Gastroesophageal sphincter (tissue), 3 donors: Measurements from ENCODE around the gene LAMB4.

Experiments used
- EP300 ChIP-seq: sonication (generic); formaldehyde crosslinking; IDR thresholded peaks from one replicate; pipeline ENCODE4 v1.6.1; 2017; ENCODE audit warnings: antibody characterized with exemption, mild to moderate bottlenecking
- POLR2A ChIP-seq, 2 donors: fragments of 450-650 bp; IDR thresholded peaks; one replicate each; pipeline ENCODE4 v1.6.1; 2017; ENCODE audit warnings: antibody characterized with exemption in 2 of 2, mild to moderate bottlenecking in 2 of 2, moderate library complexity in 1 of 2
- POLR2AphosphoS5 ChIP-seq: sonication (generic); formaldehyde crosslinking; IDR thresholded peaks from one replicate; pipeline ENCODE4 v1.6.1; 2017; ENCODE audit warnings: antibody characterized with exemption
- TF ChIP-seq, protein P1 (sequence below), 4 experiments: fragments of 200-600 bp in 2 of 4; fragments of 450-650 bp in 2 of 4; sonication (generic) in 1 of 4; IDR thresholded peaks; one replicate each; pipeline ENCODE4 v1.5.1; 2017 to 2019; ENCODE audit warnings: antibody characterized with exemption in 4 of 4, mild to moderate bottlenecking in 2 of 4, moderate library complexity in 2 of 4

DNA sequence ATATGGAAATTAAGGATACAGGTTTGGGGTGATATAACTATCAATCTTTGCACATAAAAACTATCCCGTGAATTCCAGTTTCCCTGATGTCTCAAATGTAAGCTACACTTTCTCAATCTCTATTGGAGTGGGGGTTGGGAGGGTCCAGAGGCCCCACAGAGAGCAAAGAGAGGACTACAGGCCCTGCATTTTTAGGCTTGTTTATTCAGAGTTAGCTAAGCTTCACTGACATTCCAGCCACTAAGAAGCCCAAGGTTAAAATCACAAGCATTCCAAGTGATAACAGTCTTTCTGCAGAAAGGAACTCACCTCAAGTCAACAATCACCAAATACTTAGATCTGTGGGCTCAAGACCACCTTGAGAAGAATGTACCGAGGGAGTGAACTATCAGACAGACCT is 95.6 kb downstream of the LAMB4 start:
- TF ChIP-seq, protein P1, sequence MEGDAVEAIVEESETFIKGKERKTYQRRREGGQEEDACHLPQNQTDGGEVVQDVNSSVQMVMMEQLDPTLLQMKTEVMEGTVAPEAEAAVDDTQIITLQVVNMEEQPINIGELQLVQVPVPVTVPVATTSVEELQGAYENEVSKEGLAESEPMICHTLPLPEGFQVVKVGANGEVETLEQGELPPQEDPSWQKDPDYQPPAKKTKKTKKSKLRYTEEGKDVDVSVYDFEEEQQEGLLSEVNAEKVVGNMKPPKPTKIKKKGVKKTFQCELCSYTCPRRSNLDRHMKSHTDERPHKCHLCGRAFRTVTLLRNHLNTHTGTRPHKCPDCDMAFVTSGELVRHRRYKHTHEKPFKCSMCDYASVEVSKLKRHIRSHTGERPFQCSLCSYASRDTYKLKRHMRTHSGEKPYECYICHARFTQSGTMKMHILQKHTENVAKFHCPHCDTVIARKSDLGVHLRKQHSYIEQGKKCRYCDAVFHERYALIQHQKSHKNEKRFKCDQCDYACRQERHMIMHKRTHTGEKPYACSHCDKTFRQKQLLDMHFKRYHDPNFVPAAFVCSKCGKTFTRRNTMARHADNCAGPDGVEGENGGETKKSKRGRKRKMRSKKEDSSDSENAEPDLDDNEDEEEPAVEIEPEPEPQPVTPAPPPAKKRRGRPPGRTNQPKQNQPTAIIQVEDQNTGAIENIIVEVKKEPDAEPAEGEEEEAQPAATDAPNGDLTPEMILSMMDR (IDR thresholded peaks at IDR 0.05), result no peak
- TF ChIP-seq POLR2A (IDR thresholded peaks at IDR 0.05) (no peak), EP300 (no peak), POLR2AphosphoS5 (no peak)
